GM21423 (cell line): ENCODE results near the gene NAP1L1.

Source experiments
- ATAC-seq: cut with Tn5 transposase; IDR thresholded peaks from one replicate; pipeline ENCODE4 v1.9.1; 2021; ENCODE audit warnings: mild to moderate bottlenecking, moderate library complexity; ENCODE audit not compliant: unreplicated experiment

NAP1L1 gene, protein sequence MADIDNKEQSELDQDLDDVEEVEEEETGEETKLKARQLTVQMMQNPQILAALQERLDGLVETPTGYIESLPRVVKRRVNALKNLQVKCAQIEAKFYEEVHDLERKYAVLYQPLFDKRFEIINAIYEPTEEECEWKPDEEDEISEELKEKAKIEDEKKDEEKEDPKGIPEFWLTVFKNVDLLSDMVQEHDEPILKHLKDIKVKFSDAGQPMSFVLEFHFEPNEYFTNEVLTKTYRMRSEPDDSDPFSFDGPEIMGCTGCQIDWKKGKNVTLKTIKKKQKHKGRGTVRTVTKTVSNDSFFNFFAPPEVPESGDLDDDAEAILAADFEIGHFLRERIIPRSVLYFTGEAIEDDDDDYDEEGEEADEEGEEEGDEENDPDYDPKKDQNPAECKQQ

GRCh38 chr12:76083904-76084862 is at the start of gene NAP1L1:
Gene NAP1L1 (minus strand): TSS chr12:76084685. CDS start chr12:76074219, 10,466 bp downstream.
- ATAC-seq, result peak; percentile 93

DNA sequence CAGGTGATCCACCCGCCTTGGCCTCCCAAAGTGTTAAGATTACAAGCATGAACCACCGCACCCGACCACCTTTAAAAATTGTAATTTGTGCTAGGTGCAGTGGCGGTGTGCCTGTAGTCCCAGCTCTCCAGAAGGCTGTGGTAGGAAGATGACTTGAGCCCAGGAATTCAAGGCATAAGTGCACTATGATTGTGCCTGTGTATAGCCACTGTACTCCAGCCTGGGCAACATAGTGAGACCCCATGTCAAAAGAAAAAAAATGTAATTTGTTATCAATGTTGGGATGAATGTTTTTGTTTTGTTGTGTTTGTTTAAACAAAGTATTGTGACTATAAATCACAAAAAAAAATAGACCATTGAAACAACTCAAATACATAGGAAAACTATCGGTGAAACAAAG is 43.1 kb upstream of the NAP1L1 start:
- ATAC-seq, result no peak

DNA sequence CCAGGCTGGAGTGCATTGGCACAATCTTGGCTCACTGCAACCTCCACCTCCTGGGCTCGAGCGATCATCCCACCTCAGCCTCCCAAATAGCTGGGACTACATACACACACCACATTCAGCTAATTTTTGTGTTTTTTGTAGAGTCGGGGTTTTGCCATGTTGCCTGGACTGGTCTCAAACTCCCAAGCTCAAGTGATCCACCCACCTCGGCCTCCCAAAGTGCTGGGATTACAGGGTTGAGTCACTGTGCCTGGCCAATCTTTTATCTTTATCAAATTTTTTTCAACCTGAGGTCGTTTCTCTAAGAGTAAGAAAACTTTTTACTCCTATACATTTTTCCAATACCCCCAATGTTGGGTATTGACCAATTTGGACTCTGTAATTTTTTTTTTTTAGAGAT is 40.0 kb upstream of the NAP1L1 start:
- ATAC-seq, result no peak

- no peak for ATAC-seq
These were observed 39.1 kb upstream of the NAP1L1 start for GRCh38 chr12:76123259-76124212.

DNA sequence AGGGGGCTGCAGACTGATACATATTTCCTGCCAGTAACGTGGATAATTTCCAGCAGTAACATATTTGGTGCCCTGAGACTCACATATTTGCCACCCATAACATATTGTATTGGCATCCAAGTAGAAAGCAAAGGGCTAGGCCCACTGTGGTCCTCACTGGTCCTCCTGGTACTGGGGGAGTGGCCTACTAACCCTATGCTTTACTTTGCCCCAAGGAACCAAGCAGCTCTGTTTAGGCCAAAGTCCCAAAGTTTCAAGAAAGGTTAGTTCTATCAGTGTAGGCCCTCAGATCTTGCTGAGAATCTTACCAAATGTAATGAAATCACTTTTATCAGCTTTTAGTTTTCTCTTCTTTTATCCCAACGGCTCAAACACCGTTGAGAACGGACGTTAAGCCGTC is 35.4 kb upstream of the NAP1L1 start:
- no peak for ATAC-seq

- ATAC-seq, result no peak
These were observed 33.3 kb upstream of the NAP1L1 start for GRCh38 chr12:76117751-76118150.

DNA sequence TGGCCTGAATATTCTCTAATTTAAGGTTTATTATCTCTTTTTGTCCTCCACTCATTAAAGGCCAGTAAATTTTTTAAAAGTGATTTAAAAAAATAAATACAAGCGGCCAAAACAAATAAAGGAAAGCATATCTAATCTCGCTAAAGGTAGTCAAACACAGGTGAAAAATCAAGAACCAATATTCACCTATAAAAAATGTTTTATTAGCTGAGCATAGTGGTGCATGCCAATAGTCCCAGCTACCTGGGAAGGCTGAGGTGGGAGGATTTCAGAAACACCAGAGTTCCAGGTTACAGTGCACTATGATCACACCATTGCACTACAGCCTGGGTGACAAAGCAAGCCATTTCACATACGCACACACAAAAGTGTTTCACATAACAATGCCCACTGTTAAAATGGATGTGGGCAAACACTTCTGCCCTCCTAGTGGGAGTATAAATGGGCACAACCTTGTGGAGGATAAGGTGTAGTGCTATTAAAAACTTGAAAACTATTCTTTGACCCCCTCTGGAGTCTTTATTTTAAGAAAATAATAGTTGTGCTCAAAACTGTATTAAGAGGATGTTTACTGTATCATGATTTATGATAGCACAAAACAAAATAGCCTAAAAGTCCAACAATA is 32.7 kb upstream of the NAP1L1 start:
- ATAC-seq, result no peak

DNA sequence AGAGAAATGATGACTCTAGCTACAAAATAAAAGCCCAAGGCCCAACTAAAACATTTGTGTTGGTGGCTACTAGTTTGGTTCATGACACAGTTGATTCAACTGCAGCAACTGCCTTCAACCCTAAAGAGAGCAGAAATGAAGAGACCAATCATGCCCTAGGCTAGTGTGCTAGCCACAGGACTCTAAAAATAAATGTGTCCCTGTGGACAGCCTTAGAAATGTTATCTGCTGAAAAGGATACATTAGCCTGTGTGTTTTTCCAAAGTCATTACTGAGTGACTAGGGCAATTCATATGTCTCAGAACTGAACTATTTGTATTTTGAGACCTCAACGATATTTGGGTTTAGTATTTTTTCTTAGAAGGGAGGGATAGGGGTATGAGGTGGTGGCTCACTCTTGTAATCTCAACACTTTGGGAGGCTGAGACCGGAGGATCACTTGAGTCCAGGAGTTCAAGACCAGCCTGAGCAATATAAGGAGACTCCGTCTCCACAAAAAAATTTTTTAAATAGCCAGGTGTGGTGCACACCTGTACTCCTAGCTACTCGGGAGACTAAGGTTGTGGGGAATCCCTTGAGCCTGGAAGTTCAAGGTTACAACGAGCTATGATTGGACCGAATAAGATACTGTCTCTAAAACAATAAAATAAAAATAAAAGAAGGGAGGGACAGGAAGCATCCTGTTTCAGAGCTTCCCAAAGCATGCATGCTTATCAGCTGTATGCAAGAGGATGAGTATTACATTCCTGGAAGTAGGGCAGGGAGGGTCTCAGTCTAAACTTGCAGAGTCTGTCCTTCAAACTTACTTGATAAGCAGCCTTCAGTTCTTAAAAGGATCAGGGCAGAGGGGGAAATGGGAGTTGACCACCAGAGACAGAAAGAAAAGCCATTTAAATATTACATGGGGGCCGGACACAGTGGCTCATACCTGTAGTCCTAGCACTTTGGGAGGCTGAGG is 29.6 kb upstream of the NAP1L1 start:
- ATAC-seq, result no peak

- no peak for ATAC-seq
These were observed 26.8 kb upstream of the NAP1L1 start for GRCh38 chr12:76111209-76111749.

GRCh38 chr12:76109879-76110278 is 25.4 kb upstream of the NAP1L1 start:
- no peak for ATAC-seq

- ATAC-seq, result no peak
These were observed 23.9 kb upstream of the NAP1L1 start for GRCh38 chr12:76108356-76108755.

DNA sequence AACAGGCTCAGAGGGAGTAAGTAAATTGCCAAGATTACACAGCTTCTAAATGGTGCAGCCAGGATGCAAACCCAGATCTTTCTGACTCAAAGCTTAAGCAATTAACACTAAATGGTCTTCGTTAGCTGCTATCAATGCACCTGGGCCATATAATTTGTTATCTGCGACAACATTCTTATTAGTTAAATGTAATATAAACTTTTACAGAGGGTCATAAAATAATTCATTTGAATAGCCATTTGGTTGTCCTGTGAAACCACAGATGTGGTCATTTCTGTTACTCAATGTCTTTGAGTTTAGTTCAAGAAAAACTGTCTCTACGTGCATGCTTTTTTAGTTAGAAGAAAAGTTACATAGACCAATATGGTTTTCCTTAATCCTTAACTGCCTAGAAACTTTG is 22.1 kb upstream of the NAP1L1 start:
- no peak for ATAC-seq

DNA sequence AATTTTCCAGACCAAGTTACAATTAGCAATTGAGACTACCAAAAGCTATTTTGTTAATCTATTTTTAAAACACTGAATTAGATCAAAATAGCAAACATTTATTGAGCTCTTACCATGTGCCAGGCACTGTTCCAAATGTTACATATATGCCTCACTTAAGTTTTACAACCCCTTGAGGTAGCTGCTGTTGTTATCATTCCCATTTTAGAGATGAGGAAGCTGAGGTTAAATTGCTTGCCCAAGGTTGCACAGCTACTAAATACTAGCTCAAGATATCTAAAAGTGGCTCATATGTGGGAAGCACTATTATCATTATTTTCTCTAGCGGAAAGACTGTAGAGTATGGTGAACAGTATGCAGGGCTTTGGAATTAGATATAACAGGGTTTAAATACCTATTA is 19.5 kb upstream of the NAP1L1 start:
- no peak for ATAC-seq

GRCh38 chr12:76101739-76102385 is 17.4 kb upstream of the NAP1L1 start:
- no peak for ATAC-seq

GRCh38 chr12:76096079-76096646 is 11.7 kb upstream of the NAP1L1 start:
- no peak for ATAC-seq

- no peak for ATAC-seq
These were observed 10.3 kb upstream of the NAP1L1 start for GRCh38 chr12:76094754-76095153.

GRCh38 chr12:76091246-76091754 is 6.8 kb upstream of the NAP1L1 start:
- no peak for ATAC-seq

DNA sequence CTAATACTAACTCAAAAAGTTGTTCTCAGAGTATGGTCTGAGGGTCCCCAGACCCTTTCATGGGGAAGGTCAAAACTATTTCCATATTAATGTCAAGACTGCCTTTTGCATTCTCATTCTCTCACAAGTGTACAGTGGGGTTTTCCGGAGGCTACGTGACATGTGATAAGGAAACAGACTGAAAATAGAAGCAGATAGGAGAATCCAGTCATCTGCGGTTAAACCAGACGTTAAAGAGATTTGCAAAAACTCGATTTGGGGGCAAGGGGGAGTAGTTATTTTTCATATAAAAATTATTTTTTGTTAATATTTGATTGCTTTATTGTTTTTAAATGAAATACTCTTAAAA is 1.0 kb upstream of the NAP1L1 start:
- no peak for ATAC-seq
